ENCODE measurements around the gene FAM20A.

- no peak for TF ChIP-seq CTCF (optimal IDR thresholded peaks at IDR 0.05 in 1 of 3, IDR thresholded peaks at IDR 0.05 in 1 of 3, conservative IDR thresholded peaks at IDR 0.05 in 1 of 3; ENCODE audit: extremely low read depth in 1 of 3, insufficient read depth in 2 of 3, low read length in 3 of 3)
- TF ChIP-seq EZH2 (IDR thresholded peaks at IDR 0.05; ENCODE audit: low read length) = no peak
Observed at GRCh38 chr17:68564415-68565111, 36.6 kb downstream of the FAM20A start.

All from keratinocyte (primary cell).